Skeletal muscle tissue (tissue), 4 donors: ENCODE measurements around the gene CAND1. TPM values are rescaled to one million over a fixed set of nuclear protein-coding genes. Genes with fewer than 3 reads are reported as not detected.

Experiments used
- H3K27ac ChIP-seq: one replicate; pipeline ENCODE4 v1.7.0; 2013; ENCODE audit warnings: mild to moderate bottlenecking, low read depth, low read length, inconsistent platforms
- H3K27me3 ChIP-seq, 3 donors: one replicate each; pipeline ENCODE4 v1.7.0; 2013; ENCODE audit warnings: low read length in 3 of 3; ENCODE audit not compliant: control insufficient read depth in 3 of 3, insufficient read depth in 3 of 3
- H3K36me3 ChIP-seq, 3 donors: one replicate each; pipeline ENCODE4 v1.7.0; 2013; ENCODE audit warnings: low read length in 3 of 3; ENCODE audit not compliant: control insufficient read depth in 3 of 3, insufficient read depth in 3 of 3
- H3K4me1 ChIP-seq, 3 donors: one replicate each; pipeline ENCODE4 v1.7.0; 2013; ENCODE audit warnings: low read length in 3 of 3, mild to moderate bottlenecking in 3 of 3; ENCODE audit not compliant: control insufficient read depth in 3 of 3, insufficient read depth in 3 of 3
- H3K4me3 ChIP-seq, 3 donors: one replicate each; pipeline ENCODE4 v1.7.0; 2013; ENCODE audit warnings: low read length in 3 of 3
- H3K9ac ChIP-seq, 3 donors: one replicate each; pipeline ENCODE4 v1.7.0; 2013; ENCODE audit warnings: low read length in 3 of 3, mild to moderate bottlenecking in 3 of 3, moderate library complexity in 2 of 3, low read depth in 1 of 3
- H3K9me3 ChIP-seq, 3 donors: one replicate each; pipeline ENCODE4 v1.7.0; 2013; ENCODE audit warnings: low read length in 3 of 3; ENCODE audit not compliant: control insufficient read depth in 3 of 3
- total RNA-seq: library from RNA; depleted of rRNA; stranded (reverse); fragments of >200 nt; gene quantifications from one replicate; pipeline ENCODE4 v1.2.3, GENCODE V29; 2014
- donor health status: Osteomylitis.

Gene CAND1
- total RNA-seq, 1 donor from 2014 or later, result 90.8 TPM

DNA sequence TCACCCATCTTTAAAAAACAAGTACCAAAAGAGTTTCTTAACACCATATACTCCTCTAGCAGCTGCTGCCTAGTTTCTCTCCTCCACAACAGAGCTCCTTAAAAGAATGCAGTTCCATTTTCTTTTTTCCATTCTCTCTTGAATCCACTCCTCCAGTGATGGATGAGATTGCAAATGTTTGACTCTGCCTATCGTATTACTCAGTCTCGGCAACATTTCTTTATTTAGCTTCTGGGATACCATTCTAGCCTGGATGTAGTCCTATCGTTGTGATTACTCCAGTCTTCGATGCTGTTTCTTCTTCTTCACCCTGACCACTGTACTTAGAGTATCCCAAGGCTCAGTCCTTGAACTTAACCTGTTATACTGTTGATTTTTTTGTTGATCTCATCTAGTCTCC lies 30.8 kb downstream of the CAND1 start:
- no peak overlapping the region for H3K9ac ChIP-seq
- peaks cover 3 to 23% (median 7%) of the 10 kb centered on the region in 3 donors for H3K36me3 ChIP-seq
- no peaks in the 10 kb centered on the region for H3K27me3 ChIP-seq
- peak overlapping the region in 1 of 3 donors; percentile 7 for H3K4me3 ChIP-seq
- H3K9me3 ChIP-seq, result no peaks in the 10 kb centered on the region
- H3K27ac ChIP-seq, result peak overlapping the region; percentile 85
- H3K4me1 ChIP-seq, result peaks cover 7 to 17% (median 8%) of the 10 kb centered on the region in 3 donors

DNA sequence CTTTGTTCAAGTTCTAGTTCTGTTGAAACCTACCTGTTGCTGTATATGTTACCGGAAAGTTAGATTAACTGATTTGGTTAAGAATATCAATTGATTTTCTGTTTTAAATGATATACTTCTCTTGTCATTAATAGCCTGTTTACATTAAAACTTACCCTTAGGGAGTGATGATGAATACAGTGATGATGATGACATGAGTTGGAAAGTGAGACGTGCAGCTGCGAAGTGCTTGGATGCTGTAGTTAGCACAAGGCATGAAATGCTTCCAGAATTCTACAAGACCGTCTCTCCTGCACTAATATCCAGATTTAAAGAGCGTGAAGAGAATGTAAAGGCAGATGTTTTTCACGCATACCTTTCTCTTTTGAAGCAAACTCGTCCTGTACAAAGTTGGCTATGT lies 33.0 kb downstream of the CAND1 start:
- Histone ChIP-seq H3K9ac (no peak overlapping the region), H3K36me3 (peaks cover 8 to 40% (median 26%) of the 10 kb centered on the region in 3 donors), H3K4me3 (no peak overlapping the region), H3K9me3 (no peaks in the 10 kb centered on the region), H3K27me3 (no peaks in the 10 kb centered on the region), H3K27ac (no peak overlapping the region), H3K4me1 (peaks cover 7 to 17% (median 8%) of the 10 kb centered on the region in 3 donors)

GRCh38 chr12:67305544-67305943 lies 36.4 kb downstream of the CAND1 start:
- H3K27me3 ChIP-seq, result no peaks in the 10 kb centered on the region
- H3K9me3 ChIP-seq, result no peaks in the 10 kb centered on the region
- no peak overlapping the region for H3K9ac ChIP-seq
- H3K27ac ChIP-seq, result no peak overlapping the region
- peaks cover 22 to 66% (median 37%) of the 10 kb centered on the region in 3 donors for H3K36me3 ChIP-seq
- no peak overlapping the region for H3K4me3 ChIP-seq
- peaks cover 3 to 9% (median 4%) of the 10 kb centered on the region in 3 donors for H3K4me1 ChIP-seq

DNA sequence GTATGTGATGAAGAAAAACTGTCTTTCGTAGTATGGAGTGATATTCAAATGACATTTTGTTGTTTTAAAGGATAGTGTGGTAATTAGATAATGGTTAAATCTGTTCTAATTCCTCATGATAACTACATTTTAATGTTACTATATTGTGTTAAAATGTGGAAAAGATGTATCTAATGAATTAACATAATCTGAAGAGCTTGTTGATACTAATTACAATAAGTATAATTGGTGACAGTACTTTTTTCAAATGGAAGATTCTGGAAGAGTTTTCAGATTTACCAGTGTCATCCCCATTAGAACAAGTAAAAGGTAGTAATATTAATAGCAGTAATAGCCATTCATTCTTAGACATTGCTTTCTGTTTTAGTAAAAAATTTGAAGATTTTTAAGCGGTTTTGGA lies 37.6 kb downstream of the CAND1 start:
- Histone ChIP-seq H3K27ac (no peak overlapping the region), H3K4me3 (no peak overlapping the region), H3K9me3 (no peaks in the 10 kb centered on the region), H3K4me1 (peaks cover 3 to 5% (median 4%) of the 10 kb centered on the region in 3 donors), H3K9ac (no peak overlapping the region), H3K27me3 (no peaks in the 10 kb centered on the region), H3K36me3 (peaks cover 23 to 69% (median 40%) of the 10 kb centered on the region in 3 donors)

GRCh38 chr12:67315661-67316060 lies 46.5 kb downstream of the CAND1 start:
- Histone ChIP-seq H3K27ac (no peak overlapping the region), H3K9ac (no peak overlapping the region), H3K4me1 (peaks cover 0 to 2% (median under 1%) of the 10 kb centered on the region in 3 donors), H3K9me3 (no peaks in the 10 kb centered on the region), H3K4me3 (no peak overlapping the region), H3K27me3 (no peaks in the 10 kb centered on the region), H3K36me3 (peaks cover 8 to 33% (median 28%) of the 10 kb centered on the region in 3 donors)

DNA sequence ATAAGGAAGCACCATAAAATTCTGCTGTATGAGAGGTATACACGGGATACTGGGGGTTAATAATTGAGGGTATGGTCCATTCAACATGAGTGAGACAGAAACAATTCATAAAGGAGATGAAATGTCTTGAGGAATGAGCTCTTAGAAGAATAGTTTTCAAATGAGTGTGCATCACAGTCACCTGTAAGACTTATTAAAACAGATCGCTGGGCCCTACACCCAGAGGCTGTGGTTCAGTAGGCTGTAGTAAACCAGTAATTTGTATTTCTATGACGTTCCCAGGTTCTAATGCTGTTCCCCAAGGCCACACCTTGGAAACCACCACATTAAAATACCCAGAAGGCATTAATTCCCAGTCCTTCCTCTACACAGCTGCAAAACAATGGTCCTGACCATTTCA lies 49.6 kb downstream of the CAND1 start:
- no peak overlapping the region for H3K27ac ChIP-seq
- no peaks in the 10 kb centered on the region for H3K27me3 ChIP-seq
- H3K4me3 ChIP-seq, result no peak overlapping the region
- no peaks in the 10 kb centered on the region for H3K9me3 ChIP-seq
- H3K9ac ChIP-seq, result no peak overlapping the region
- H3K36me3 ChIP-seq, result peaks cover 8 to 26% (median 16%) of the 10 kb centered on the region in 3 donors
- peaks cover 0 to 5% (median 3%) of the 10 kb centered on the region in 3 donors for H3K4me1 ChIP-seq

DNA sequence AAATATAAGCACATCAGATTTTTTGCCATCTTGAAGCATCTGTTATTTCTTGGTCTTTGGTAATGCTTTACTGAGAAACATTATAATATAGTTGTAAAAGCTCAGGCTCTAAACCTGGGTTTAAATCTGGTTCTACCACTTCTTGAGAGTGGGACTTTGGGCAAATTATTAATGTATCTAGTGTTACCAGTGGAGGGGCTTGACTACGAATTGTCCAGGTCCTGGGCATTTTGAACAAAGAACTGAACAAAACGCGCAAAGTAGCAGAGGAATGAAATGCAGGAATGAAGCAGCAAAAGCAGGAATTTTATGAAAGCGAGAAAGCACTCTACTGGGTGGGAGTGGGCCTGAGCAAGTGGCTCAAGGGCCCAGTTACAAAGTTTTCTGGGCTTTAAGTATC lies 50.8 kb downstream of the CAND1 start:
- Histone ChIP-seq H3K36me3 (peaks cover 8 to 22% (median 9%) of the 10 kb centered on the region in 3 donors), H3K4me3 (no peak overlapping the region), H3K9me3 (no peaks in the 10 kb centered on the region), H3K27ac (no peak overlapping the region), H3K27me3 (no peaks in the 10 kb centered on the region), H3K4me1 (peaks cover 0 to 5% (median 3%) of the 10 kb centered on the region in 3 donors), H3K9ac (no peak overlapping the region)

DNA sequence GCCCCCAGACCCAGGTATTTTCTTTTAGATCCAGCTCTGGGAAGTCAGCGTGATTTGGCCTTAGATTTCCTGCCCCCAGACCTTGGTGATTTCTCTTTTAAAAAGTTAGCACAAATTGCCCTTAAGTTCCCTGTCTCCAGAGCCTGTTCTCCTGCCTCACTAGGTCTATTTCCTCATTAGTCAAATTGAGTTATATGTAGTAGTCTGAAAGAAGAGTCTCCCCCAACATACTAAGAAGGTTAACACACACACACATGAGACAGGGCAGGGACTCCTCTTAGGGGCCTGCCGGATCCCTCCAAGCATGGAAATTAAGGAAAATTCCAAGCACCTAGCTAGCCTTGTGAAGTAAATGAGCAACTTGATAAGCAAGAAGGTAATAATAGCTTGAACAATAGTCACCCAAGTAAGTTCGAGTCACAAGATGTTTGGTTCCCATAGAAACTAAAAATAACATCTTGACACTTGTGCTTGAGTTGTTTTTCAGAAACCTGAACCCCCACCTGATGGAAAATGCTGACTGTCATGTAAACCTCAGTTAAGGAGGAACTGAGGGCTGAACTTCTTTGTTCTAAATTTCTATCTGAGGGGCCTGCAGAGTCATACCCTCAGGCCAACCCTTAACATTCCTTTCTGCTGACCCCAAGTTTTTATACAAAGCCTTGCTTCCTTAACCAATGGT lies 51.6 kb downstream of the CAND1 start:
- no peak overlapping the region for H3K4me3 ChIP-seq
- H3K27ac ChIP-seq, result no peak overlapping the region
- no peaks in the 10 kb centered on the region for H3K27me3 ChIP-seq
- H3K36me3 ChIP-seq, result peaks cover 8 to 22% (median 9%) of the 10 kb centered on the region in 3 donors
- H3K9ac ChIP-seq, result no peak overlapping the region
- H3K9me3 ChIP-seq, result no peaks in the 10 kb centered on the region
- peaks cover 0 to 5% (median 3%) of the 10 kb centered on the region in 3 donors for H3K4me1 ChIP-seq

DNA sequence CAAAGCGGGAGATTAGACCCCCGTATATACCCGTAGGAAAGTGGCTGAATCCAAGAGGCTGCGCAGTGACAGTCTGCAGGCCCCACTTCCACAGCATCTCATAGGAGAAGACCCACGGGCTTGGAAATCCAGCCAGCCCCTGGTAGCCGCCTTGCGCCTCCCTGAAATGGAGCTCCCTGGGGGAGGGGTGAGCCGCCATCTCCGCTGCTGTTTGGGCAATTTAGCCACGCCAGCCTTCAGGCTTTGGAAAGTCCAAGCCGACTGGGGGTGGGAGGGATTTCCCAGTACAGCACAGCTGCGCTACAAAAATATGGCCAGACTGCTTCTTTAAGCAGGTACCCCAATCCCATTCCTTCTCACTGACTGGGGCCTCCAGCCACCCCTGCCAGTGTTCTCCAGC lies 53.4 kb downstream of the CAND1 start:
- peaks cover 5 to 15% (median 5%) of the 10 kb centered on the region in 3 donors for H3K36me3 ChIP-seq
- H3K9ac ChIP-seq, result no peak overlapping the region
- H3K4me1 ChIP-seq, result peaks cover 6 to 13% (median 9%) of the 10 kb centered on the region in 3 donors
- no peak overlapping the region for H3K4me3 ChIP-seq
- no peak overlapping the region for H3K27ac ChIP-seq
- no peaks in the 10 kb centered on the region for H3K27me3 ChIP-seq
- no peaks in the 10 kb centered on the region for H3K9me3 ChIP-seq

DNA sequence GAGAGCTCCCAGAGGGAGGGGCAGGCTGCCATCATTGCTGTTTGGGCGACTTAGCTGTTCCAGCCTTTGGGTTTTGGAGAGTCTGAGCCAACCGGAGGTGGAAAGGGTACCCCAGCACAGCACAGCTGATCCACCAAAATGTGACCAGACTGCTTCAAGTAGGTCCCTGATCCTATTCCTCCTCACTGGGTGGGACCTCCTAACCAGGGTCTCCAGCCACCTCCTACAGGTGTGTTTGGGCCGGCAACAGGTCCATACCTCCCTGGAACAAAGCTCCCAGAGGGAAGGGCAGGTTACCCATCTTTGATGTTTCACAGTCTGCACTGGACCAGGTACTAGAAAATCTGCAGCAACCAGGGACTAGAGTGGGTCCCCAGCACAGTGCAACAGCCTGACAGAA lies 53.8 kb downstream of the CAND1 start:
- H3K27me3 ChIP-seq, result no peaks in the 10 kb centered on the region
- peaks cover 4 to 15% (median 5%) of the 10 kb centered on the region in 3 donors for H3K36me3 ChIP-seq
- H3K9me3 ChIP-seq, result no peaks in the 10 kb centered on the region
- H3K9ac ChIP-seq, result no peak overlapping the region
- H3K4me1 ChIP-seq, result peaks cover 9 to 16% (median 11%) of the 10 kb centered on the region in 3 donors
- H3K4me3 ChIP-seq, result no peak overlapping the region
- no peak overlapping the region for H3K27ac ChIP-seq
